HG03175 (cell line): ENCODE data around the gene ASCL4.
"Not testable (repeated sequence)": the region's sequence is repeated elsewhere in the genome, so short reads cannot be mapped to it uniquely, and the experiment has no call there.

Experiments used
- ATAC-seq: cut with Tn5 transposase; IDR thresholded peaks from one replicate; pipeline ENCODE4 v1.9.1; 2021; ENCODE audit warnings: mild to moderate bottlenecking, moderate library complexity; ENCODE audit not compliant: unreplicated experiment

ASCL4 gene

GRCh38 chr12:107774349-107775029 is at the start of gene ASCL4:
Gene ASCL4, plus strand, starts transcription at chr12:107774704. Its CDS starts 515 bp downstream, at chr12:107775219.
- ATAC-seq = no peak

- ATAC-seq = not testable (repeated sequence)
Observed at GRCh38 chr12:107727327-107727726, 47.2 kb upstream of the ASCL4 start.

GRCh38 chr12:107727742-107728141 is 46.8 kb upstream of the ASCL4 start:
- ATAC-seq = not testable (repeated sequence)

- no peak for ATAC-seq
Observed at GRCh38 chr12:107730618-107731341, 43.7 kb upstream of the ASCL4 start.

- no peak for ATAC-seq
Observed at GRCh38 chr12:107731366-107731765, 43.1 kb upstream of the ASCL4 start.

- ATAC-seq = no peak
Observed at GRCh38 chr12:107732365-107732764, 42.1 kb upstream of the ASCL4 start.

- no peak for ATAC-seq
Observed at GRCh38 chr12:107734139-107734538, 40.4 kb upstream of the ASCL4 start.

GRCh38 chr12:107735763-107736162 is 38.7 kb upstream of the ASCL4 start:
- no peak for ATAC-seq

- peak; percentile 97 for ATAC-seq
Observed at GRCh38 chr12:107736914-107737313, 37.6 kb upstream of the ASCL4 start.

- ATAC-seq = no peak
Observed at GRCh38 chr12:107748472-107748871, 26.0 kb upstream of the ASCL4 start.

- ATAC-seq = no peak
Observed at GRCh38 chr12:107749083-107749482, 25.4 kb upstream of the ASCL4 start.

- ATAC-seq = no peak
Observed at GRCh38 chr12:107759410-107759809, 15.1 kb upstream of the ASCL4 start.

GRCh38 chr12:107760207-107760808 is 14.2 kb upstream of the ASCL4 start:
- ATAC-seq = peak; percentile 24

GRCh38 chr12:107760809-107761501 is 13.5 kb upstream of the ASCL4 start, which contains the start of gene PRDM4:
Gene PRDM4, minus strand, starts transcription at chr12:107761137. Its CDS starts 622 bp downstream, at chr12:107760515.
- peak; percentile 91 for ATAC-seq

- no peak for ATAC-seq
Observed at GRCh38 chr12:107761502-107761904, 13.0 kb upstream of the ASCL4 start.

GRCh38 chr12:107762874-107763273 is 11.6 kb upstream of the ASCL4 start:
- no peak for ATAC-seq

- no peak for ATAC-seq
Observed at GRCh38 chr12:107764626-107765025, 9.9 kb upstream of the ASCL4 start.

- ATAC-seq = no peak
Observed at GRCh38 chr12:107765316-107765715, 9.2 kb upstream of the ASCL4 start.

- ATAC-seq = no peak
Observed at GRCh38 chr12:107767466-107767865, 7.0 kb upstream of the ASCL4 start.

GRCh38 chr12:107775093-107775721 is 703 bp downstream of the ASCL4 start:
- no peak for ATAC-seq

GRCh38 chr12:107776171-107776570 is 1.7 kb downstream of the ASCL4 start:
- no peak for ATAC-seq
